ENCODE results near the gene GNA14.
A peak's percentile ranks its signal among the peaks of the same experiment; 100 is the strongest.

DNA sequence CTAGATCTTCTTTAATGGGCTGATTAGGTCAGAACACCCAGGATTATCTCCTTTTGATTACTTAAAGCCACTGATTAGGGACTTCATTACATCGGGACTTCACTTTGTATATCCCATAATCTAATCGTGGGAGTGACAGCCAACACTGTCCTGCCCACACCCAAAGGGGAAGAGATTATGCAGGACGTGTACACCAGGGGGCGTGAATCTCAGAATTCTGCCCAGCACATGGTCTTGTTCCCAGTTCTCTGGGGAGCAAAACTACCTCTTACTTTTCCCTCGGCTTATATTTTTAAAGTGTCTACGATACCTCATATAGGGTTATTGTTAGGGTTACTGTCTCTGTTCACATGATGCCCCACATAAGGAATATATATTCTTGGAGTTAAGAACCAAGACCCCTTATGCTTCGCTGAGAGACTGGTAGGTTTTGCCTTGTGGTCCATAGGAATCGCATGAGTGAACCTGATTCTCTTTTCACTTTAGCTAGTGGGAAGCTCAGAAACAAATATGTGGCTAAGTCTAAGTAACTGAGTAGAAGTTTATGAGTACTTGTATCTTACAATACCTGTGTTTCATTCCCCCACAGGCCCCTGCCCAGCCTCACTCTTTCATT lies 192.7 kb downstream of the GNA14 start:
- TF ChIP-seq, protein P1, sequence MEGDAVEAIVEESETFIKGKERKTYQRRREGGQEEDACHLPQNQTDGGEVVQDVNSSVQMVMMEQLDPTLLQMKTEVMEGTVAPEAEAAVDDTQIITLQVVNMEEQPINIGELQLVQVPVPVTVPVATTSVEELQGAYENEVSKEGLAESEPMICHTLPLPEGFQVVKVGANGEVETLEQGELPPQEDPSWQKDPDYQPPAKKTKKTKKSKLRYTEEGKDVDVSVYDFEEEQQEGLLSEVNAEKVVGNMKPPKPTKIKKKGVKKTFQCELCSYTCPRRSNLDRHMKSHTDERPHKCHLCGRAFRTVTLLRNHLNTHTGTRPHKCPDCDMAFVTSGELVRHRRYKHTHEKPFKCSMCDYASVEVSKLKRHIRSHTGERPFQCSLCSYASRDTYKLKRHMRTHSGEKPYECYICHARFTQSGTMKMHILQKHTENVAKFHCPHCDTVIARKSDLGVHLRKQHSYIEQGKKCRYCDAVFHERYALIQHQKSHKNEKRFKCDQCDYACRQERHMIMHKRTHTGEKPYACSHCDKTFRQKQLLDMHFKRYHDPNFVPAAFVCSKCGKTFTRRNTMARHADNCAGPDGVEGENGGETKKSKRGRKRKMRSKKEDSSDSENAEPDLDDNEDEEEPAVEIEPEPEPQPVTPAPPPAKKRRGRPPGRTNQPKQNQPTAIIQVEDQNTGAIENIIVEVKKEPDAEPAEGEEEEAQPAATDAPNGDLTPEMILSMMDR (conservative IDR thresholded peaks at IDR 0.05 in 1 of 2, IDR thresholded peaks at IDR 0.05 in 1 of 2; ENCODE audit: low read depth in 1 of 2, low read length in 2 of 2), result peak in 1 of 2 donors; percentile 44
- no peak for TF ChIP-seq EZH2 (IDR thresholded peaks at IDR 0.05; ENCODE audit: low read length, missing control alignments)

Measured in fibroblast of lung (primary cell).